ENCODE results near the gene NHSL1. TPM values are rescaled to one million over a fixed set of nuclear protein-coding genes. Genes with fewer than 3 reads are reported as not detected.

Gene NHSL1
- total and polyA plus RNA-seq, 9 of the 15 experiments (the other 6 are each of a cell fraction or from before 2014, with no cell fraction given): 0.09 to 0.20 TPM; not detected in 7

GRCh38 chr6:138403324-138403800 is 95.9 kb downstream of the NHSL1 start:
- H3K36me3 ChIP-seq (ENCODE audit: control insufficient read depth, insufficient read depth, low read length): peaks cover 27% of the 10 kb centered on the region
- peak; percentile 61 to 79 (median 74) for DNase-seq (ENCODE audit: extremely low read depth in 1 of 4, low spot score in 3 of 4)
- TF ChIP-seq AFF1 (IDR thresholded peaks at IDR 0.05; ENCODE audit: low read depth in 1 of 2, partially characterized antibody in 2 of 2): no peak
- 0 out of 2 replicates have a peak, but pooled peaks have one; percentile 69 for TF ChIP-seq ZNF830 (CRISPR knock-in tag; IDR thresholded peaks at IDR 0.05)
- TF ChIP-seq MXI1 (IDR thresholded peaks at IDR 0.05; ENCODE audit: low read depth, low read length): no peak
- no peak for TF ChIP-seq NR2C1 (IDR thresholded peaks at IDR 0.05)
- no peak; the same call in 1 of the 2 replicates for TF ChIP-seq NR2C1 (tag; IDR thresholded peaks at IDR 0.05)
- TF ChIP-seq SMARCA4 (IDR thresholded peaks at IDR 0.05): 0 out of 2 replicates have a peak, but pooled peaks have one; percentile 37
- TF ChIP-seq U2AF2 (optimal IDR thresholded peaks at IDR 0.05; ENCODE audit: low read depth, low read length): no peak
- TF ChIP-seq ZBTB17 (CRISPR knock-in tag; IDR thresholded peaks at IDR 0.05): no peak
- no peak for TF ChIP-seq DMBX1 (CRISPR knock-in tag; IDR thresholded peaks at IDR 0.05; ENCODE audit: borderline replicate concordance)
- TF ChIP-seq ZNF197 (CRISPR knock-in tag; IDR thresholded peaks at IDR 0.05; ENCODE audit: low read depth): peak; percentile 80
- TF ChIP-seq TARDBP (IDR thresholded peaks at IDR 0.05): no peak
- TF ChIP-seq ELF4 (CRISPR knock-in tag; IDR thresholded peaks at IDR 0.05): no peak
- TF ChIP-seq EGR1 (conservative IDR thresholded peaks at IDR 0.05): no peak
- no peak; the same call in 1 of the 2 replicates for TF ChIP-seq RB1 (IDR thresholded peaks at IDR 0.05; ENCODE audit: low read depth)
- no peak for TF ChIP-seq ZNF175 (CRISPR knock-in tag; IDR thresholded peaks at IDR 0.05; ENCODE audit: low read depth)
- TF ChIP-seq SETDB1 (IDR thresholded peaks at IDR 0.05; ENCODE audit: low read length): no peak
- no peak for TF ChIP-seq CBFA2T2 (conservative IDR thresholded peaks at IDR 0.05)
- no peak for TF ChIP-seq BHLHE40 (IDR thresholded peaks at IDR 0.05; ENCODE audit: low read length)
- TF ChIP-seq RFX7 (CRISPR knock-in tag; IDR thresholded peaks at IDR 0.05): no peak
- TF ChIP-seq ZNF174 (CRISPR knock-in tag; IDR thresholded peaks at IDR 0.05): no peak
- no peak for TF ChIP-seq DEAF1 (CRISPR knock-in tag; IDR thresholded peaks at IDR 0.05)

More at GRCh38 chr6:138403324-138403800, 95.9 kb downstream of the NHSL1 start:
- TSS peak; percentile 82 for BruUV-seq (replicated peaks)
- intact Hi-C loops (cut with micrococcal nuclease) (loop anchor here (5.0 kb wide), 2 partner anchors 116 to 401 kb away; no protein-coding TSS in a partner anchor), in situ Hi-C loops (cut with MboI) (no loop called here)
- H3K79me2 ChIP-seq (ENCODE audit: control insufficient read depth, insufficient read depth, low read length): peaks cover 11% of the 10 kb centered on the region; the same call in 2 of the 3 replicates
- H2AFZ ChIP-seq (ENCODE audit: low read depth, low read length): peak overlapping the region; percentile 99
- H3K27ac ChIP-seq (ENCODE audit: extremely low read depth, low read depth, low read length): peak overlapping the region; percentile 87
- 2% methylated on average over 24 of the region's 30 CpGs for WGBS (ENCODE audit: insufficient coverage, low coverage, missing lambda C conversion rate)
- peak overlapping the region; percentile 91 to 96 for H3K9ac ChIP-seq (ENCODE audit: insufficient read depth in 1 of 2, low read depth in 2 of 2, low read length in 2 of 2)
- FAIRE-seq (no peak), ATAC-seq (peak; percentile 53)
- H3K9me3 ChIP-seq (replicated peaks; ENCODE audit: control insufficient read depth, insufficient read depth, low read depth, low read length): no peaks in the 10 kb centered on the region
- POLR2A ChIA-PET: interaction anchor here (0.6 to 1.4 kb wide), 5 partner anchors 12 to 905 kb away, joined by 3 to 8 read pairs (median 4); no protein-coding TSS in a partner anchor
- no peaks in the 10 kb centered on the region for H3K27me3 ChIP-seq (ENCODE audit: control insufficient read depth in 2 of 2, insufficient read depth in 2 of 2, low read length in 2 of 2)
- H3K4me1 ChIP-seq (replicated peaks in 1 of 2; ENCODE audit: control insufficient read depth in 2 of 2, insufficient read depth in 2 of 2, low read length in 2 of 2): peaks cover 10 to 23% of the 10 kb centered on the region in 2 experiments
- H4K20me1 ChIP-seq (replicated peaks; ENCODE audit: control insufficient read depth, insufficient read depth, low read length): no peaks in the 10 kb centered on the region
- peak overlapping the region; percentile 58 for H3K4me3 ChIP-seq
- H3K9me1 ChIP-seq (ENCODE audit: control insufficient read depth, insufficient read depth, low read length): no peaks in the 10 kb centered on the region
- CTCF ChIA-PET (ENCODE audit: low intra/inter-chr PET ratio): no interaction called here
- H3K4me2 ChIP-seq (ENCODE audit: insufficient read depth, low read length): peak overlapping the region; percentile 92

Data from K562 (cell line).